Loucy (cell line): Measurements from ENCODE around the gene SLC30A7.
A peak's percentile ranks its signal among the peaks of the same experiment; 100 is the strongest.

Experiments used
- H2AFZ ChIP-seq: fragments of 200-600 bp; sonication (generic); 2 replicates; pipeline ENCODE4 v1.6.0; 2016; ENCODE audit warnings: antibody characterized with exemption, mild to moderate bottlenecking, low read length, moderate library complexity
- H3F3A ChIP-seq: fragments of 200-600 bp; 2 replicates; pipeline ENCODE4 v1.6.0; 2016; ENCODE audit warnings: antibody characterized with exemption, low read depth, mild to moderate bottlenecking
- H3K27me3 ChIP-seq: fragments of 200-600 bp; sonication (generic); 2 replicates; pipeline ENCODE4 v1.6.1; 2014; ENCODE audit warnings: low read length, mild to moderate bottlenecking; ENCODE audit not compliant: insufficient read depth, poor library complexity, severe bottlenecking
- H3K36me3 ChIP-seq: fragments of 200-600 bp; sonication (generic); 2 replicates; pipeline ENCODE4 v1.6.1; 2016; ENCODE audit warnings: low read length; ENCODE audit not compliant: insufficient read depth
- H3K4me1 ChIP-seq: fragments of 200-600 bp; sonication (generic); 2 replicates; pipeline ENCODE4 v1.5.1; 2014; ENCODE audit warnings: low read length, mild to moderate bottlenecking; ENCODE audit not compliant: insufficient read depth, poor library complexity, severe bottlenecking
- H3K4me2 ChIP-seq: fragments of 200-600 bp; sonication (generic); 2 replicates; pipeline ENCODE4 v1.6.0; 2014; ENCODE audit warnings: antibody characterized with exemption, low read length, low read depth, mild to moderate bottlenecking; ENCODE audit not compliant: poor library complexity, severe bottlenecking
- H3K4me3 ChIP-seq: fragments of 200-600 bp; sonication (generic); 2 replicates; pipeline ENCODE4 v1.5.1; 2014; ENCODE audit warnings: low read length, mild to moderate bottlenecking, mixed read lengths; ENCODE audit not compliant: poor library complexity, severe bottlenecking
- H3K79me2 ChIP-seq: fragments of 200-600 bp; sonication (generic); 2 replicates; pipeline ENCODE4 v1.6.1; 2014; ENCODE audit warnings: low read length; ENCODE audit not compliant: insufficient read depth
- H3K9ac ChIP-seq: fragments of 200-600 bp; sonication (generic); 2 replicates; pipeline ENCODE4 v1.6.0; 2014; ENCODE audit warnings: mild to moderate bottlenecking, low read depth, low read length, moderate library complexity; ENCODE audit not compliant: poor library complexity, severe bottlenecking
- H3K9me2 ChIP-seq: fragments of 200-600 bp; sonication (generic); replicated peaks from 2 replicates; pipeline ENCODE4 v1.6.1; 2016; ENCODE audit warnings: low read depth, low read length, mixed read lengths
- H3K9me3 ChIP-seq: fragments of 200-600 bp; sonication (generic); 2 replicates; pipeline ENCODE4 v1.6.1; 2014; ENCODE audit warnings: mild to moderate bottlenecking, antibody characterized with exemption, low read length, low read depth; ENCODE audit not compliant: insufficient read depth
- H4K20me1 ChIP-seq: fragments of 200-600 bp; sonication (generic); 2 replicates; pipeline ENCODE4 v1.6.0; 2014; ENCODE audit warnings: antibody characterized with exemption, low read length, mild to moderate bottlenecking; ENCODE audit not compliant: insufficient read depth, poor library complexity, severe bottlenecking
- CTCF ChIP-seq: fragments of 200-600 bp; sonication (generic); conservative IDR thresholded peaks from 2 replicates; pipeline ENCODE4 v1.5.1; 2014; ENCODE audit warnings: mild to moderate bottlenecking, antibody characterized with exemption, low read length
- EZH2phosphoT487 ChIP-seq: fragments of 200-600 bp; IDR thresholded peaks from 2 replicates; pipeline ENCODE4 v1.6.1; 2018; ENCODE audit warnings: antibody characterized with exemption, mild to moderate bottlenecking, moderate library complexity, borderline replicate concordance

SLC30A7 gene

GRCh38 chr1:101027194-101027772 lies 131.4 kb downstream of the SLC30A7 start:
- no peaks in the 10 kb centered on the region for H4K20me1 ChIP-seq
- no peak overlapping the region for H2AFZ ChIP-seq
- peaks cover 42% of the 10 kb centered on the region for H3K79me2 ChIP-seq
- H3K4me1 ChIP-seq, result peaks cover 41% of the 10 kb centered on the region
- H3K9me3 ChIP-seq, result no peaks in the 10 kb centered on the region
- TF ChIP-seq EZH2phosphoT487, result no peak
- TF ChIP-seq CTCF, result no peak
- peak overlapping the region; percentile 81 for H3K4me3 ChIP-seq
- H3K36me3 ChIP-seq, result no peaks in the 10 kb centered on the region
- H3K9me2 ChIP-seq, result no peaks in the 10 kb centered on the region
- H3K27me3 ChIP-seq, result no peaks in the 10 kb centered on the region
- H3F3A ChIP-seq, result no peaks in the 10 kb centered on the region
- H3K9ac ChIP-seq, result no peak overlapping the region
- peak overlapping the region; percentile 92 for H3K4me2 ChIP-seq

- H3K27me3 ChIP-seq, result no peaks in the 10 kb centered on the region
- H3K4me1 ChIP-seq, result peaks cover 41% of the 10 kb centered on the region
- no peak overlapping the region for H3K9ac ChIP-seq
- no peak overlapping the region for H3K4me3 ChIP-seq
- no peak overlapping the region for H2AFZ ChIP-seq
- peaks cover 40% of the 10 kb centered on the region for H3K79me2 ChIP-seq
- H3K9me3 ChIP-seq, result peaks cover 5% of the 10 kb centered on the region; the same call in 1 of the 2 replicates
- H3K9me2 ChIP-seq, result no peaks in the 10 kb centered on the region
- no peak for TF ChIP-seq EZH2phosphoT487
- no peak for TF ChIP-seq CTCF
- H4K20me1 ChIP-seq, result no peaks in the 10 kb centered on the region
- no peaks in the 10 kb centered on the region for H3F3A ChIP-seq
- H3K4me2 ChIP-seq, result peak overlapping the region; percentile 21
- H3K36me3 ChIP-seq, result no peaks in the 10 kb centered on the region
Measured at GRCh38 chr1:101028466-101028865, 132.6 kb downstream of the SLC30A7 start.

- Histone ChIP-seq H3K4me1 (peaks cover 41% of the 10 kb centered on the region), H2AFZ (no peak overlapping the region), H3K9me3 (peaks cover 5% of the 10 kb centered on the region; the same call in 1 of the 2 replicates), H3K27me3 (no peaks in the 10 kb centered on the region), H3K9me2 (no peaks in the 10 kb centered on the region), H3K9ac (no peak overlapping the region), H3K4me3 (no peak overlapping the region), H3K4me2 (peak overlapping the region; percentile 21), H3F3A (no peaks in the 10 kb centered on the region), H3K36me3 (no peaks in the 10 kb centered on the region), H4K20me1 (no peaks in the 10 kb centered on the region), H3K79me2 (peaks cover 33% of the 10 kb centered on the region)
- no peak for TF ChIP-seq EZH2phosphoT487
- no peak for TF ChIP-seq CTCF
Measured at GRCh38 chr1:101029184-101029583, 133.3 kb downstream of the SLC30A7 start.
